NCI-H446 treated with DMSO at 0.1 percent for 48 hours (cell line): ENCODE data around the gene SLC34A1.
A peak's percentile ranks its signal among the peaks of the same experiment; 100 is the strongest.

ENCODE experiments used
- DNase-seq: peaks from one replicate; lab custom pipeline; 2025; lab: John Stamatoyannopoulos, UW

Gene SLC34A1

DNA sequence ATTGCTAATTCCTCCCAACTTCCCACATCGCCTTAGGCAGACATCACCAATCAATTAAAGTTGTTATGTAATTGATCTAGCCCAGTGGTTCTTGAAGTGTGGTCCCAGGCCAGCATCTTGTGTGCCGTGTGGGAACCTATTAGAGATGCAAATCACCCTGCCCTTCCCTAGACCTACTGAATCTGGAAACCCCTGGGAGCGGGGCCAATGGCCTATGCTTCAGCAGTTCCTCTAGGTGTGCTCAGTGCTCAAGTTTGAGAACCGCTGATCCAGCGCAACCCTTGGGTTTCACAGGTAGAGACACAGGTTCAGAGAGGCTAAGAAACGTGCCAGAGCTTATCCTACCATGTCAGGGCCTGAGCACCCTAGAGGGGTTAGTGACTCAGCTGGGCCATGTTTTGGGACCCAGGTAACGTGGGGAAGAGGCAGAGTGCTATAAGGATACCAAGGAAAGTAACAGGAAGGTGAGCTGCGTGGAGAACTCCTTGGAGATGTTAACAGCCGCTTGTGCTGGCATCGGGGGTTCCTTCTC lies 4.4 kb downstream of the SLC34A1 start:
- no peak for DNase-seq

DNA sequence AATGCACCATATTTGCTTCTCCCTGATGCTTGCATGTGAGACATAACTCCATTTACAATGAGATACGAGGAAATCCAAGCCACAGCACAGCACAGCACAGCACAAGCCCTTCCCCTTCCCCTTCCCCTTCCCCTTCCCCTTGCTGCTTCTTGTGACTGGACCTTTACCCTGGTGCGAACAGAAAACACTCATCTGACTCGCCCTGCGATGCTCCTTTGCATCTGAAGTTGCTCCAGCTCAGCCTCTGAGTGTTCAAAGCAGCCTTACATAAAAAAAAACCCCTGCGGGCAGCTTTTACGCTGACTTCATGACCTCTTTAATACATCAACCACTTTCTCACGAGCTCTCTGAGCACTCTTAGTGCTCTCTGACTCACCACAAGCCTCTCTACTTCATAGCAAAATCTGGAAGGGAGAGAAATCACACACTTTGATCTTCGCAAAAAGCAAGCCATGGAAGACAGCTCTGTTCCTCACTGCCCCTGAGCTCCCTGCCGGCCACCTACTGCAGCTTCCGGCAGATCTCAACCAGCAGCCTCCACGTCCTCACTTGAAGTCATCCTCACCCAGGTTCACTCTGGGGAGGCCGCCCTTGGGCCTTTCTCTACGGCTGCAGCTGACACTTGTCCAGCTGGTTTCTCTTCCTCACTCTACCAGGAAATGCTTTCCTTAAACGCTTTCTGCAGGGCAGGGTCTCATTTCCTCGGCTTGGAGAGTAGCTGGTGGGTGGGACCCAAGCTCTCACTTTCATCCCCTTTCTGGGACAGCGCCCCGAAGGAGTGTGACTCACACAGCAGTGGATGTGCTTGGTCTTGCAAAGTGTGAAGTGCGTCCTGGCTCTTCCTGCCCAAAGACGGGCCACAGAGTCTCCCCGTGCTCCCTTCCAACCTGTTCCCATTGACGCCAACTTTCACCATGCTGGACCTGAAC lies 5.3 kb downstream of the SLC34A1 start:
- DNase-seq = no peak

DNA sequence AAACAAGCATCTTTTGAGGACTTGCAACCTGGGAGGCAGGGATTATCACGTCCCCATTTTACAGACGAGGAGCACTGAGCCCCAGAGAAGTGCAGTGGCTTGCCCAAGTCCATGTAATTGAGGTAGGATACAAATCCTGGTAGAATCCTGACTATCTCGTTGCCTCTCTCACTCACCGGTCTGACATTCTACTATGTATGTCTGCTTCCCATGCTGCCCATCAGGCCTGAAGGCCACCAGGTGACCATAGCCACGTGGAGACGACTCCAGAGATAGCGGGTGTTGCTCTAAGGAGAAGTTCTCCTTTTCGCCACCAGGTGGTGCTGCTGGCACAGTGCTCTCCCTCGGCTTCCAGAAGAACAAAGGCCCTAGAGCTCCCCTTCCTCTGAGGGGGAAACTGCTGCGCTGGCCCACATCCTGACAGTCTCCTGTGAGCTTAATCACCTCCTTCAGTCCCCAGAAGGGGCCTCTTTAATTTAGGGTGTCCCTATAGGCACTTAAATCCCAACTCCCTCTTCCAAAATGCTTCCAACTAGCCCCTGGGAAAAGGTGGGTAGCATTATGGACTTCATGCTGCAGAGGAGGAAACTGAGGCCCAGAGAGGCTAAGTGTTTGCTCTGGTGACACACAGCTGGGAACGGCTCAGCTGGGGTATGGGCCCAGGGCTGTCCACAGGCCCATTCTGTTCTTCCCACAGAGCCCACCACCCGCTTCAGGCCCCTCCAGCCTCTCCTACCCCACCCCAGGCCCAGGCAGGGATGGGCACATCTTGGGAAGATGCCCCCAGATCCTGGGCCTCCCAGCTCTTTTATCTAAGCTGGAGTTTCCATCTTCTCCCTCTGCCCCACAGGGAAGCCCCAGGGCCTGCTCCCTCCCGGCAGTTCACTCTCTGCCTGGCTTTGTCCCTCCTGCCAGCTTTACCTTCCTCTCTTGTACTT lies 6.4 kb downstream of the SLC34A1 start:
- peak; percentile 52 for DNase-seq

DNA sequence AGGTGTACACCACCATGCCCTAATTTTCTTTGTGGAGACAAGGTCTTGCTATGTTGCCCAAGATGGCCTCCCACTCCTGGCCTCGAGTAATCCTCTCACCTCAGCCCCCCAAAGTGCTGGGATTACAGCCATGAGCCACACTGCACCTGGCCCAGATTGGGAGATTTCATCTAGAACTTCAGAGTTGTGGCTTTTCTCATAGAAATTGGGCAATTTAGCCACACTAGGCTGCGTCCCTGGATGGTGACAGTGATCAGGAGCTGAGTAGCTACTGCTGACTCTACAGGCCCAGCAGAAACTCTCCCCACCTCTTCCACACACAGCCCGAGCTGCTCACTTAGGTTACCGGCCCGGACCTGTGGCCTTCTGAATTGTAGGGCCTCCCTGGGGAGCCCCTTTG lies 8.5 kb downstream of the SLC34A1 start:
- DNase-seq = no peak

DNA sequence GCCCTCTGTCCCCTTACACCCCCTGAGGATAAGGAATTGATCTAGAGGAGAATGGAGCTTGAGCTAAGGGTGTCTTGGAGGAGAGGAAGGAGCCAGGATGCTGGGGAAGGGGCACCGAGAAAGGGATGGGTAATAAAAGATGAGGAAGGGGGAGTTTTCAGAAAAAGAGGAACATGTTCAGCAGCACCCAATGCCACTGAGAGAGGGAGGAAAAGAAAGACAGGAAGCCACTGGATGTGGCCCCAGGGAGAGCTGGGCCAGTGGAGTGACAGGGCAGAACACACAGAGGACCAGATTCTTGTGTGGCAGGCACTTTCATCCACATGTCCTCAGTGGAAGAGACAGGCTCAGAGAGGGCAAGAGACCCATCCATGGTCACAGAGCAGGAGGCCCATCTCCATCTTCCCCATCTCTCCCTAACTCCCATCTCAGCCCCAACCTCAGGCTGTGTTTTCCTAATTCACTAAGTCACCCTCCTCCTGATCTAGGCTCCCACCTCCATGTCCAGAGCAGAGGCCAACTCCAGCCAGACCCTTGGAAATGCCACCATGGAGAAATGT lies 9.1 kb downstream of the SLC34A1 start:
- DNase-seq = no peak

DNA sequence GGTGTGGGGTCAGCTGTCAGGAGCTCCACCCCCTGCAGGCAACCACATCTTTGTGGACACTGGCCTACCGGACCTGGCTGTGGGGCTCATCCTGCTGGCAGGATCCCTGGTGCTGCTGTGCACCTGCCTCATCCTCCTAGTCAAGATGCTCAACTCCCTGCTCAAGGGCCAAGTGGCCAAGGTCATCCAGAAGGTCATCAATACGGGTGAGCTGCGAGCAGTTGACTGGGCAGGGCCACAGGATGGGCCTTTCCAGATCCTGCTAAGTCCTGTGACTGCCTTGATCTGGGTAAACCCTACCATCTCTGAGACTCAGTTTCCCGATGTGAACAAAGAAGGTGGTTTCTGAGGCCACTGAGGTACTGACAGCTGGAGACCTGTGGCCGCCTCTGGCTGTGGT lies 9.8 kb downstream of the SLC34A1 start:
- DNase-seq = no peak

DNA sequence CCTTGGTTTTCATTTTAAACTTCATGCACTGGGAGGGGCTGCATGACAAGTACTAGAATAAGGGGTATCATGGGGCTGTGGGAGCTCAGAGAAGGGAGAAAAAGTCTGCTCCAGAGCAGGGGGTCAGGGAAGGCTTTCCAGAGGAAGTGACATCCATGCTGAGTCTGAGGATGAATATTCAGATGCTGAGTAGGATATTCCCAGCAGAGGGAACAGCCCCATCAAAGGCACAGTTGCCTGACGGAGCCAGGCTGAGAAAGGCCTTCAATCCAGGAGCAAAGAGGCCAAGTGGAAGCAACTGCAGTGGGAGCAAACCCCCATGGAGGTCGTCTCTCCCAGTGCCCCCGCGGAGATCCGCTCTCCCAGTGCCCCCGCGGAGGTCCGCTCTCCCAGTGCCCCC lies 11.8 kb downstream of the SLC34A1 start:
- no peak for DNase-seq

DNA sequence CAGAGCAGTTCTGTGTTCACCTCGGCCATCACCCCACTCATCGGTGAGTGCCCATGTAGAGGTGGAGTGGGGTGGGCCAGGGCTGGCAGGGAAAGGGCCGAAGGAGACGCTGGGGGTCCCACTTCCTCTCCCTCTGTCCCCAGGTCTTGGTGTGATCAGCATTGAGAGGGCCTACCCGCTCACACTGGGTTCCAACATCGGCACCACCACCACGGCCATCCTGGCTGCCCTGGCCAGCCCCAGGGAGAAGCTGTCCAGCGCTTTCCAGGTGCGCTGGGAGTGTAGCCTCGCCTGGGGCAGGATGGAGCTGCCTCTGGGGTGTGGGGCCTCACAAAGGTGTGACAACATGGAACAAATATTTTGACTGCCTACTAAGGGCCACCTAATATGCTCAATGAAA lies 12.6 kb downstream of the SLC34A1 start:
- no peak for DNase-seq

DNA sequence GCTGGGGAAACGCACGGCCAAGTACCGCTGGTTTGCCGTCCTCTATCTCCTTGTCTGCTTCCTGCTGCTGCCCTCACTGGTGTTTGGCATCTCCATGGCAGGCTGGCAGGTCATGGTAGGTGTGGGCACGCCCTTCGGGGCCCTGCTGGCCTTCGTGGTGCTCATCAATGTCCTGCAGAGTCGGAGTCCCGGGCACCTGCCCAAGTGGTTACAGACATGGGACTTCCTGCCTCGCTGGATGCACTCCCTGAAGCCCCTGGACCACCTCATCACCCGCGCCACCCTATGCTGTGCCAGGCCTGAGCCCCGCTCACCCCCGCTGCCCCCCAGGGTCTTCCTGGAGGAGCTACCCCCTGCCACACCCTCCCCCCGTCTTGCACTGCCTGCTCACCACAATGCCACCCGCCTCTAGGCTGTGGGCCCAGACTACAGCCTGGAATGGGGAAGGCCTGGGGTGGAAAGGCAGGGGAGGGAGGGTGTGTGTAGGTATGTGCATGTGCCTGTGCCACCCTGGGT lies 13.7 kb downstream of the SLC34A1 start:
- DNase-seq = no peak

DNA sequence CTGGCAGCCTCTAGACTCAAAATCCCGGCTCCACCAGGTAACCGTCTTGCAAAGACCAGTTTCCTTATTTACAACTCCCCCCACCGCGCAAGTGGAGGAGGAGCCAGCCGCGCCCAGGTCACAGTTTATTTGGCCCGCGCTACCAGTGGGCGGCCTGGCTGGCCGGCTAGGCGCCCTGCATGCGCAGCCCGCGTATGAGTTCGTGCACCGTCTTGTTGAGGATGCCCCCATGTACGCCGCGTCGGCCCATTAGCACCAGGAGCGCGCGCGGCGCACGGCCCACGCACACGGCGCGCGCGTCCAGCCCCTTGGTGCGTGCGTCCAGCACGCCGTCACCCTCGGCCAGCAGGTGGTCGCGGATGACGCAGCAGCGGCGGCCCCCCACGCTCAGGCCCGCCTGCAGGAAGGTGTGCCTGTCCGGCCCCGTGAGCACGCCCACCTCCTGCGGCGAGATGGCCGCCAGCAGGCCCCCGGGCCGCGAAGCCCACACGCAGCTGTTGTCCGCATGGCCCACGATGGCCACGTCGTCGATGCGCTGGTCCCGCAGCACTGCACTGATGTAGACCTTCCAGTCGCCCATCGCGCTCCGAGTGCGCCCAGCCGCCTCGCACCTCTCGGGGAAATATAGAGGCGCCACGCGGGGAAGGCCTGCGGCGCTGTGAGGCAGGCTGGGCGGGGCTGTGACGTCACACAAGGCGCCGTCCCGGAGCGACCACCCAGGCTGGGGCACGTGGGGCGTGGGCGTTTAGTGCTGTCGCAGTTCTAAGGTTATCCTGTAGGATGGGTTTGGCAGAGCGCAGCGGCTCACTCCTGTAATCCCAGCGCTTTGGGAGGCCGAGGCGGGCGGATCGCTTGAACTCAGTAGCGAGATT lies 16.0 kb downstream of the SLC34A1 start, which contains the start of gene PFN3:
Gene PFN3 (minus strand): TSS at position 665 of the 872 bp plus-strand sequence. CDS start 85 bp downstream, at position 580.
- no peak for DNase-seq

DNA sequence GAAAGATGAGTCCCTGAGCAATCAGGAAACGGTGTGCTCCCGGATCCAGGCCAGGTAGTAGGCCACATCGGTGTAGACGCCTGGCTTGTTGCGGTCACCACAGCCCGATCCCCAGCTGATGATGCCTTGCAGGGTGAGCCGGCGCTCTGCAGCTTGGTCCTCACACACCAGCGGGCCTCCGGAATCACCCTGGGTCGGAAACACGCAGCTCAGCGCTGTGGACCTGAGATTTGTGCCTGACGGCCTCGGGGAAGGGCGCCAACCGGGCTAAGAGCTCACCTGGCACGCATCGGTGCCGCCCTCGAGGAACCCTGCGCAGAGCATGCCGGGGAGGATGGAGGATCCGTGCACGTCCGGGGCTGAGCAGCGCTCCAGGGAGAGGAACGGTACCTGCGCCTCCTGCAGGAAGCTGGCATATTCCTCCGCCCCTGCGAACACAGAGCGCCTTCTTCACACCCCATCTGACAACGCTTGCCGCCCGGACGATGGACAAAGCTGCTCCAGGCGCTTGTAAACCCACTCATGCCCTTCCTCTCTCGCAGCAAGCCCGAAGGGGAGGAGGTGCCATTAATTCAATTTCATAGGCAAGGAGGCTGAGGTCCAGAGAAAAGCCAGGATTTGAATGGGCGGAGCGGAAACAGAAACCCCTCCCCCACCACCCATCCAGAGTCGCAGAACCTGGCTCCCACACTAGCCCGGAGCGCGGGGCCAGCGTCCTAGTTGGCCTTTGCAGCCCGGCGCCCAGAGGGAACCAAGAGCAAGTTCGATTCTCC lies 18.2 kb downstream of the SLC34A1 start:
- no peak for DNase-seq

DNA sequence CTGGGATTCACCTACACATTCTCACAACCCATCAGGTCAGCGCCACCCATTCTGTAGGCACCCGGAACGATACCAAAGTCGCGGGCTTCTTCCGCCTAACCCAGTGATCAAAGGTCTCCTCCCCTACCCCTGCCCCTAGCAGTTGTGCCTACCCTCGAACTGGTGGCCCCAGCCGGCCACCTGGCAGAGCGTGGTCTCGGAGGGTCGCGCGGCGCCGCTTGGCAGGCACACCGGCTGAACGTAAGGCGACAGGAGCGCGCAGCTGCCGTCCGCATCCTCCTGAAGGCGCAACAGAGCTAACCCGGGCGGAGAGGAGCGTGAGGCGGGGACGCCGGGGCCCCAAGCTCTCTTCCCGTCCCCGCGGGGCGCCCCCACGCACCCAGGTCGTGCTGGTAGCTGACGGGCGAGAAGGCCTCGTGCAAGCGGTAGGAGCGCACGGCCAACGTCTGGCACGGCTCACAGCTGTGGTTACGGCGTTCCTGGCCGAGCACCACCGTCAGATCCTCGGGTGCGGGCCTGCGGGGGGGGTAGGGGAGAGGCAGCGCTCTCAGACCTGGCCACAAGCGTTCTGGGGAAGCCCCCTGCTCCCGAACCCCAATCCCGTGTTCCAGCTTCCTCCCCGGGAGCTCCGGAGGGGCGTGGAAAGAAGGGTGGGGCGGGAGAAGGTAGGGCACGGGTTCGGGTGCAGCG lies 19.0 kb downstream of the SLC34A1 start:
- no peak for DNase-seq

DNA sequence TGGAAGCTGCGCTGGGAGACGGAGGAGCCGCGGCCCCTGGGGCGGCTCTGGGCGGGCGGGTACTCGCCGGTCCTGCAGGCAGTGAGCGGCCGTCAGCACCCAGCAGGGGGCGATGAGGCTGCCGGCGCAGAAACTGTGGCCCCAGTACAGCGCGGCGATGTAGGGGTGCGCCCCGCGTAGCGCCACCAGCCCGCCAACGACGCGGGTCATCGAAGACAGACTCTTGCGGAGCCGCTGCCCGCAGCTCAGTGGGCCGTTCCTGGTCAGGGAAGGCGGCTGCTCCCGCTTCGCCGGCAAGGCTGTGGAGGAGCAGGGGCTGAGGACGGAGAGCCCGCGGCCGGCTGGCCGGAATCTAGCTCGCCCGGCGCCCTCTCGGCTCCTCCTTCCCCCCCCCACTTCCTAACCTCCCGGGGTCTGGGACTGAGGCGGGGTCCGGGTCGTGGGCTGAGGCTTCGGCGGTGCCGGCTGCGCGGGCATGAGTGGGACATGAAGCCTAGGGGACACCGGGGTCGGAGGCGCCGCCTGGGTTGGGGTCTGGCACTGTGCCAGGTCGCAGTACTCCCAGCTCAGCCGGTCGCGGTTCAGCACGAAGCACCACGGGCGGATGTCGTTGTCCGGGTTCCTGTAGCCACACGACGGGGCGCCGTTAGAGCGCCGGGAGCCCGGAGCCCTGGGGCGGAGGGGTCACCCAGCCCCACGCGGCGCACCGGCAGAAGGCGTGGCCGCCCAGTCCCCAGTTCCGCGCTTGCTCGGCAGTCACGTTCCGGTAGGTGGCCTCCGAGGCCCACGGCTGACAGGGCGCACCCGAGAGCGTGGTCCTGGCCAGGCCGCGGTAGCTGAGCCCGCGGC lies 19.8 kb downstream of the SLC34A1 start:
- DNase-seq = peak; percentile 21

DNA sequence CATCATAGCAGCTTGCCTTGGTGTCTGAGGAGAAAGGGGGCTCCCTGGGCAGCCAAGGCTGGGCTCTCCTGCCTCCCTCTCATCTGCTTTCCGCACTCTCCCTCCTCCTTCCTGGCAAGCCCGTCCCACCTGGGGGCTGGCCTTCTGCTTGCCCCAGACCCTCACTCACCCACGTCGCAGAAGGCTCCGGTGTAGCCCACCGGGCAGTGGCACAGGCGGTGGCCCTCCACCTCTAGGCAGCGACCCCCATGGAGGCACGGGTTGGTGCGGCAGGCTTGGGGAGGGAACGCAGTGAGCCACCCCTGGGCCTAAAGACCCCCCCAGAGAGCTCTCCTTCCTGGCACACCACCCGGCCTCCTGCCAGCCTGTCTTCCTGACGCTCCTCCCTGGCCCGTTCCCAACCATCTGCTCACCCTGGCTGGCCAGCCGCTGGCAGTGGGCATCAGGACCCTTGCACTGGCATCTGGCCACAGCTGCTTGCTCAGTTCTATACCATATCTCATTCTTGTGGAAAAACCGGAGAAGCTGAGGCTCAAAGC lies 20.5 kb downstream of the SLC34A1 start:
- peak; percentile 18 for DNase-seq

DNA sequence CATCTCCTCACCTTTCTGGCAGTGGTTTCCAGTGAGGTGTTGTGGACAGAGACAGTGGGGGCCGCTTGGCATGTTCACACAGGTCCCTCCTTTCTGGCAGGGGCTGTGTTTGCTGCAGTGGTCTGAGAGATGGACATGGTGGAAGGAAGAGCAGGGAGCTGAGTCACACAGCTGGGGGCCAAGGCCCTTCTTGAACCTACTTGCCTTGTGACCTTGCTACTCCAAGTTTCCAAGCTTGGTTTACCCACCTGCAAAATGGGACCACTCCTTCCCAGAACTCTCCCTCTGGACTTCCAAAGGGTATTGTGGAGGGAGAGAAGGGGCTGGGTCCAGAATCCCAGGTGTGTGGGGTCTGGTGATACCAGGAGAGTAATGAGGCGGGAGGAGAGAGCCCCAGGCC lies 21.1 kb downstream of the SLC34A1 start:
- DNase-seq = no peak

DNA sequence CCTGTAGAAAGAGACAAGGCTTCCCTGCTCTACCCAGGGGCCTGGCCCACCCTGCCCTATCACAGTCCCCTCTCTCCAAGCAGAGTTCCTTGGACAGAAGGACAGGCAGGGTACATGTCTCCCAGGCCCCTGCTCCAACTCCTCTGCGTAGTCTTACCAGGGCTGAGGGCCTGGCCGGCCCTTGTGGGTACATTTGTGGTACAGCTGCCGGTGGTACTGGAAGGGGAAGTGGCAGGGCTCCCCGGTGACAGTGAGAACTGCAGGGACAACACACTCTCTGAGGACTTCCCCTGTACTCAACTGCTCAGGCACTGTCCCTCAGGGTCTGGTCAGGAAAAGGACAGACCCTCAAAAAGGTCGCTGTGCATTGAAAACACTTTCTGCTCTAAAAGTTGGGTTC lies 21.6 kb downstream of the SLC34A1 start:
- no peak for DNase-seq

DNA sequence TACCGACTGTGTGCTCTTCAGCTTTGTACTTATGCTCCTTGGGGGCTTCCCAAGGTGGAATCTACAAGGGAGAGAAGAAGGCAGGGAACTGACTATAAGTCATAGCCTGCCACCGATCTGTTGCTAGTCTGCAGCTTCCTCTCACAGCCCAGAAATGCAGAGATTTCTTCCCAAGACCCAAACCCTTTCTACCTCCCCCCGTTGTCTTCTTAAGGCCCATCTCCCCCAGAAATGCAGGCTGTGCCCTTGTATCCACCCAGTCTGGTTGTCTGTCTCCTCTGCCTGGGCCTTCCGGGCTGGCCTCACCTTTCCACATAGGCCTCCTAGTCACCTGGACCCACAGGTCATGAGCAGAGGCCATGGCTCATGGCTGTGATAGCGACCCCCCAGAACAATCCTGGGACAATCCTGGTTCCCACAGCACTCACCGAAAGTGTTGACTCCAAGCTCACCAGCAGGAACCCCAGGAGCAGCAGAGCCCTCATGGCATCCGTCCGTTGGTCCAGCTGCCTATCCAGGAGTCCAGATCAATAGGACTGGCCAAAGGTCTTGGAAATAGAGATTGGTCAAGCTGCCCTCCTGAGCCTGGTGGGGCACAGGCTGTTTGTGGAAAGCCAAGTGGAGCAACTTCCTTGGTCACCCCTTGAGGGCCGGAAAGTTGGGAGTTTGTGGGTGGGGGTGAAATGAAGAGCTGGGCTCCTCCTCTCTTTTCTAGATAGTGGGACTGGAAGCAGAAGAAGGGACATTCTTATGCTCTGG lies 25.0 kb downstream of the SLC34A1 start, which contains the start of gene F12:
Gene F12 (minus strand): TSS at position 522 of the 759 bp plus-strand sequence. CDS start 37 bp downstream, at position 485.
- DNase-seq = no peak
